HepG2 (cell line): ENCODE results near the gene GTF2H2. TPM values are rescaled to one million over a fixed set of nuclear protein-coding genes. Genes with fewer than 3 reads are reported as not detected.
A peak's percentile ranks its signal among the peaks of the same experiment; 100 is the strongest.

Experiments
- BCL3 ChIP-seq: sonication (generic); formaldehyde crosslinking; IDR thresholded peaks from 2 replicates; pipeline ENCODE4 v1.5.1; 2020; ENCODE audit warnings: mild to moderate bottlenecking, missing genetic modification reagents, moderate library complexity
- CTCF ChIP-seq: sonication (generic); formaldehyde crosslinking; IDR thresholded peaks from 2 replicates; pipeline ENCODE4 v1.5.0; 2020; ENCODE audit warnings: mild to moderate bottlenecking, missing genetic modification reagents, moderate library complexity
- ESRRA ChIP-seq: sonication (generic); formaldehyde crosslinking; IDR thresholded peaks from 2 replicates; pipeline ENCODE4 v1.5.1; 2020; ENCODE audit warnings: mild to moderate bottlenecking, low read depth, missing genetic modification reagents
- FOSL2 ChIP-seq: sonication (generic); formaldehyde crosslinking; IDR thresholded peaks from 2 replicates; pipeline ENCODE4 v1.4.0; 2020; ENCODE audit warnings: missing genetic modification reagents
- GATAD2A ChIP-seq: IDR thresholded peaks from 2 replicates; pipeline ENCODE4 v1.6.1; 2016
- HHEX ChIP-seq: IDR thresholded peaks from 2 replicates; pipeline ENCODE4 v1.6.1; 2016; ENCODE audit warnings: control low read depth
- NR2F1 ChIP-seq, 2 experiments: fragments of 450-650 bp in 1 of 2; formaldehyde crosslinking in 1 of 2; IDR thresholded peaks; 2 replicates each; pipeline versions ENCODE4 v1.5.0 to v1.6.1; 2016 to 2020; ENCODE audit warnings: mild to moderate bottlenecking in 1 of 2, missing compliant biosample characterization in 1 of 2, missing genetic modification reagents in 1 of 2, moderate library complexity in 1 of 2
- PATZ1 ChIP-seq: sonication (generic); formaldehyde crosslinking; IDR thresholded peaks from 2 replicates; pipeline ENCODE4 v1.4.0; 2020; ENCODE audit warnings: missing genetic modification reagents
- PAXIP1 ChIP-seq: sonication (generic); formaldehyde crosslinking; conservative IDR thresholded peaks from 2 replicates; pipeline ENCODE4 v1.4.0; 2020; ENCODE audit warnings: mild to moderate bottlenecking, missing genetic modification reagents, moderate library complexity
- PITX1 ChIP-seq: sonication (generic); formaldehyde crosslinking; IDR thresholded peaks from 2 replicates; pipeline ENCODE4 v1.5.1; 2020; ENCODE audit warnings: mild to moderate bottlenecking, missing genetic modification reagents
- POGZ ChIP-seq: sonication (generic); formaldehyde crosslinking; IDR thresholded peaks from 2 replicates; pipeline ENCODE4 v1.4.0; 2020; ENCODE audit warnings: mild to moderate bottlenecking, missing genetic modification reagents
- RAD21 ChIP-seq: fragments of 450-650 bp; formaldehyde crosslinking; IDR thresholded peaks from 2 replicates; pipeline ENCODE4 v1.5.0; 2020; ENCODE audit warnings: mild to moderate bottlenecking
- SAP130 ChIP-seq: IDR thresholded peaks from 2 replicates; pipeline ENCODE4 v1.6.1; 2016; ENCODE audit warnings: low read depth
- SMAD3 ChIP-seq: sonication (generic); formaldehyde crosslinking; IDR thresholded peaks from 2 replicates; pipeline ENCODE4 v1.4.0; 2020; ENCODE audit warnings: missing genetic modification reagents
- SOX5 ChIP-seq: IDR thresholded peaks from 2 replicates; pipeline ENCODE4 v1.6.1; 2016; ENCODE audit warnings: borderline replicate concordance
- SOX6 ChIP-seq, 2 experiments: fragments of 450-650 bp in 1 of 2; sonication (generic) in 1 of 2; formaldehyde crosslinking in 1 of 2; IDR thresholded peaks; 2 replicates each; pipeline versions ENCODE4 v1.4.0 to v1.6.1; 2017 to 2020; ENCODE audit warnings: antibody characterized with exemption in 1 of 2, mild to moderate bottlenecking in 1 of 2, missing genetic modification reagents in 1 of 2
- TBX2 ChIP-seq: sonication (generic); formaldehyde crosslinking; IDR thresholded peaks from 2 replicates; pipeline ENCODE4 v1.5.0; 2020; ENCODE audit warnings: missing genetic modification reagents, mild to moderate bottlenecking, borderline replicate concordance
- TCF7 ChIP-seq: sonication (generic); IDR thresholded peaks from 2 replicates; pipeline ENCODE4 v1.6.1; 2016; ENCODE audit warnings: antibody characterized with exemption, low read depth
- ZNF670 ChIP-seq: sonication (generic); formaldehyde crosslinking; IDR thresholded peaks from 2 replicates; pipeline ENCODE4 v1.8.0; 2022; ENCODE audit warnings: mild to moderate bottlenecking, missing genetic modification reagents, borderline replicate concordance
- ZNF75D ChIP-seq: sonication (generic); formaldehyde crosslinking; IDR thresholded peaks from 2 replicates; pipeline ENCODE4 v1.8.1; 2023; ENCODE audit warnings: missing genetic modification reagents, mild to moderate bottlenecking, borderline replicate concordance
- ZNF781 ChIP-seq: sonication (generic); formaldehyde crosslinking; IDR thresholded peaks from 2 replicates; pipeline ENCODE4 v1.5.1; 2020; ENCODE audit warnings: borderline replicate concordance, mild to moderate bottlenecking, missing genetic modification reagents; ENCODE audit errors: not compliant biosample characterization
- polyA plus RNA-seq, 8 experiments: library from polyadenylated mRNA; depleted of rRNA in 3 of 8; stranded (reverse) in 7 of 8; unstranded in 1 of 8; fragments of >200 nt; fragmentation: Illumina TruSeq in 4 of 8; extraction: Trizol in 4 of 8; gene quantifications; 2 replicates each; pipeline versions ENCODE4 v1.2.1 to v1.2.3, GENCODE V29; 2011 to 2016; ENCODE audit warnings: low read depth in 4 of 8, missing spikeins in 1 of 8, mixed read lengths in 1 of 8; ENCODE audit not compliant: insufficient read depth in 1 of 8
- total RNA-seq, 5 experiments: library from RNA; depleted of rRNA; stranded (reverse); fragments of >200 nt; fragmentation: Illumina TruSeq; extraction: Trizol; gene quantifications; 2 replicates each; pipeline ENCODE4 v1.2.3, GENCODE V29; 2016; ENCODE audit warnings: low read depth in 1 of 5

GTF2H2 gene
- total and polyA plus RNA-seq, 2 of the 13 experiments (the other 11 are each of a cell fraction or from before 2014, with no cell fraction given): 14.5 to 38.1 TPM

GRCh38 chr5:71011194-71011792 is 56.2 kb downstream of the GTF2H2 start (continued):
- TF ChIP-seq TBX2 (CRISPR knock-in tag) (peak; percentile 47; the same call in 1 of the 2 replicates), TCF7 (no peak), SMAD3 (CRISPR knock-in tag) (no peak), ZNF75D (CRISPR knock-in tag) (no peak), POGZ (peak; percentile 44; the same call in 1 of the 2 replicates), ESRRA (CRISPR knock-in tag) (0 out of 2 replicates have a peak, but pooled peaks have one; percentile 48), SAP130 (CRISPR knock-in tag) (peak; percentile 28; the same call in 1 of the 2 replicates), CTCF (CRISPR knock-in tag) (no peak), GATAD2A (CRISPR knock-in tag) (peak; percentile 32; the same call in 1 of the 2 replicates), ZNF781 (CRISPR knock-in tag) (peak; percentile 49), SOX6 (IDR thresholded peaks at IDR 0.05) (no peak), SOX6 (CRISPR knock-in tag; IDR thresholded peaks at IDR 0.05) (peak; percentile 43; the same call in 1 of the 2 replicates), PITX1 (peak; percentile 49; the same call in 1 of the 2 replicates), RAD21 (no peak), FOSL2 (CRISPR knock-in tag) (no peak; the same call in 1 of the 2 replicates), ZNF670 (CRISPR knock-in tag) (peak; percentile 24; the same call in 1 of the 2 replicates), NR2F1 (CRISPR knock-in tag; IDR thresholded peaks at IDR 0.05) (0 out of 4 replicates have a peak, but pooled peaks of 1 of the 2 experiments have one; percentile 31), PAXIP1 (CRISPR knock-in tag) (peak; percentile 77; the same call in 1 of the 2 replicates), HHEX (CRISPR knock-in tag) (0 out of 2 replicates have a peak, but pooled peaks have one; percentile 44), BCL3 (CRISPR knock-in tag) (0 out of 2 replicates have a peak, but pooled peaks have one; percentile 46), SOX5 (peak; percentile 16; the same call in 1 of the 2 replicates), PATZ1 (peak; percentile 92)
